RWPE1 (cell line): ENCODE data around the gene EIF5A.

Experiments used
- CTCF ChIA-PET: fragments of 350-600 bp; sonication (Branson Sonifier 250); formaldehyde crosslinking; extraction: SDS; loops from one replicate; lab custom pipeline; 2021; lab: Yijun Ruan, JAX
- POLR2A ChIA-PET: fragments of 400-600 bp; formaldehyde crosslinking; extraction: SDS; loops from one replicate; lab custom pipeline; 2020; ENCODE audit warnings: antibody characterized with exemption; ENCODE audit not compliant: low non-redundant PET; lab: Yijun Ruan, JAX
- DNase-seq: peaks from one replicate; pipeline ENCODE4 v3.0.0; 2012; ENCODE audit warnings: low spot score
- H3K27ac ChIP-seq: fragments of 450-650 bp; 2 replicates; pipeline ENCODE4 v1.5.1; 2017
- CTCF ChIP-seq: fragments of 450-650 bp; conservative IDR thresholded peaks from 2 replicates; pipeline ENCODE4 v1.5.1; 2017; ENCODE audit warnings: low read depth, mild to moderate bottlenecking

Gene EIF5A

GRCh38 chr17:7283471-7284216 lies 23.8 kb upstream of the EIF5A start:
- no peak overlapping the region for H3K27ac ChIP-seq
- TF ChIP-seq CTCF, result no peak
- no peak for DNase-seq
- POLR2A ChIA-PET, result no interaction called here
- CTCF ChIA-PET, result interaction anchor here (3.5 kb wide), 1 partner anchor 13 kb away, joined by 22 read pairs; no protein-coding TSS in a partner anchor

GRCh38 chr17:7284911-7285310 lies 22.5 kb upstream of the EIF5A start:
- TF ChIP-seq CTCF, result no peak
- no peak overlapping the region for H3K27ac ChIP-seq
- CTCF ChIA-PET, result interaction anchor here (0.6 to 3.5 kb wide), 4 partner anchors 12 to 152 kb away, joined by 3 to 22 read pairs (median 4); no protein-coding TSS in a partner anchor
- POLR2A ChIA-PET, result no interaction called here
- DNase-seq, result no peak

- DNase-seq, result no peak
- TF ChIP-seq CTCF, result no peak
- no peak overlapping the region for H3K27ac ChIP-seq
- CTCF ChIA-PET, result interaction anchor here (0.8 to 3.5 kb wide), 2 partner anchors 11 to 240 kb away, joined by 3 to 22 read pairs; no protein-coding TSS in a partner anchor
- POLR2A ChIA-PET, result no interaction called here
These were observed 21.7 kb upstream of the EIF5A start for GRCh38 chr17:7285679-7286078.

GRCh38 chr17:7289256-7290032 lies 18.0 kb upstream of the EIF5A start:
- CTCF ChIA-PET, result interaction anchor here (0.7 kb wide), 1 partner anchor 244 kb away, joined by 3 read pairs; no protein-coding TSS in a partner anchor

GRCh38 chr17:7290166-7290565 lies 17.3 kb upstream of the EIF5A start:
- POLR2A ChIA-PET, result no interaction called here
- CTCF ChIA-PET, result interaction anchor here (0.6 to 1.2 kb wide), 3 partner anchors 10 to 245 kb away, joined by 3 to 6 read pairs (median 3); no protein-coding TSS in a partner anchor
- no peak overlapping the region for H3K27ac ChIP-seq
- DNase-seq, result no peak
- TF ChIP-seq CTCF, result no peak

More at GRCh38 chr17:7289256-7290032, 18.0 kb upstream of the EIF5A start:
- H3K27ac ChIP-seq, result no peak overlapping the region
- POLR2A ChIA-PET, result no interaction called here
- no peak for TF ChIP-seq CTCF
- DNase-seq, result no peak

- no peak overlapping the region for H3K27ac ChIP-seq
- DNase-seq, result no peak
- TF ChIP-seq CTCF, result no peak
- ChIA-PET POLR2A (no interaction called here), CTCF (interaction anchor here (0.6 to 1.2 kb wide), 2 partner anchors 10 to 55 kb away, joined by 3 to 6 read pairs; no protein-coding TSS in a partner anchor)
These were observed 16.7 kb upstream of the EIF5A start for GRCh38 chr17:7290685-7291084.
